Stimulated activated CD4-positive, alpha-beta T cell treated with anti-CD3 and anti-CD28 coated beads, Interleukin-12 subunit alpha, Interleukin-12 subunit beta, amount 100 ng/mL, for 4 hours (primary cell): ENCODE data around the gene STEAP3.

Source experiments
- DNase-seq: peaks from one replicate; pipeline ENCODE4 v3.0.0-alpha.2; 2020

STEAP3 gene

DNA sequence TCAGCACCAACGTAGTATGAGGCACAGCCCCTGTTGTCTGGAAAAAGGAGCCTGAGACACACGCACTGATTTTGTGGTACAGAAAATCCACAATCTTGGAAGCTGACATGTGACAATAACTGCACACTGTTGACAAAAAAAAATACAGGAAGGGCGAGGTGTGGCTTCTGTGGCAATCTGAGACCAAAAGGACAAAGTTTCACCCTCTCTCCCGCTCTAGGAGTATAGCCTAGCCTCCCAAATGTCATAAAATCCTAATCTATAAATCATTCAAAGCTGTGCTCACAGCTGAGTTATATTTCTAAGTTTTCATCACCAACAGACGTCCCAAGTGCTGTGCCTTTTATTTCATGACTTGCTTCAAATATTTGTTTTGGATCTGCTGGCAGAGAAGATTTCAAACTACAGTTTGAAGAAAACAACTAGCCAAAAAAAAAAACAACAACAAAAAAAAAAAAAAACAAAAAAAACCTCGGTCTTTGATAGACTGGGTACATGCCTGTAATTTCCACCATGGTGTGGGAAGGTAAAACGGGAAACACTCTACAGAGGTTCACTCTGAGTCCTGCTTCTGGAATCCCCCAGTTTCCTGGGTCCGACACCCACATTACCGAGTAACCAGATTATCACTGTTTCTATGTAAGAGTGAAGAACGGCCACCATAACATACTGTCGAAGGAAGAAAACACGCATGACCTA is 82.0 kb downstream of the STEAP3 start:
- no peak for DNase-seq

DNA sequence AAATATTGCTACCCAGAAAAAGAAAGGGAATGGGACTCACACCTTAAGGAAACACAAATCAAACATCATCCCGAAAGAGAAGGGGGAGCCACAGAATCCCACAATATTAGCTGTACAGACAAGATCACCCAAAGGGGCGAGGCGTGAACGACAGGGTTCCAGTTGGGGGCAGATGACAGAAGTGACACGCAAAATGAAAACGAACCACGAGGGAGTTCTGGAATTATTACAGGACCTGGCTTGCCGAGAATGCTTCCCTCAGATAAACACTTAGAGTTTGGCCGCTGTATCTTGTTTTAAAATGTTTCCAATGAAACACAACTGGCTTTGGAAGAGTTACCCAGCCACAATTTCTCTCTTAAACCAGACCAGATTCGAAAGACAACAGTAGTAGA is 82.6 kb downstream of the STEAP3 start:
- no peak for DNase-seq

DNA sequence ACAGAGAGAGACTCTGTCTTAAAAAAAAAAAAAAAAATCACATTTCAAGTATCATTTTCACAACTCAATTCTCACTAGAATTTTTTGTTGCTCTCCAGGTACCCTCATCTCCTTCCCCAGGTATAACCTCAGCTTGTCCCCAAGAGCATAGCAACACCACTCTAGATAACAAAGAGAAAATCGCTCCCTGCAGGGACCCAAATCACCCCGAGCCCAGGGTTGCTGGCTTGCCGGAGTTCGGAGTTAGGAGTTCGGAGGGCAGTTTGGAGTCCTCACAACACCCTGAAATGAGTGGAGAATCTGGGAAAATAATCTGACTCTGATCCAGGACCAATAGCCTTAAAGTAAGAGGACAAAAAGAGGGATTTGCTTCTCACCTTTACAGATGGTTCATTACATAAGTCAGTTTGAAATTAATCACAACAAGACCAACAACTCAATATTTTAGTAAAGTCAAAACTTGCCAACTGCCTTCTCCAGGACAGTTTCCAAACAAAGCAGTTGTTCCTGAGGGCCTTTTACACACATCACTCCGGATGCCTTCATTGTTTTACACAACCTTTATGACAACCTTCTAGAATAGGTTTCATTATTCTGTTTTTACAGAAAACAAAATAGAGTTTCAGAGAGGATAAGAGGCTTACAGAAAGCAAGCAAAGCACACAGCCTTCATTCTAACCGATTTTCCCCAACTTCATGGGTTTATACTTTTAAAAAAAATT is 83.9 kb downstream of the STEAP3 start:
- no peak for DNase-seq

DNA sequence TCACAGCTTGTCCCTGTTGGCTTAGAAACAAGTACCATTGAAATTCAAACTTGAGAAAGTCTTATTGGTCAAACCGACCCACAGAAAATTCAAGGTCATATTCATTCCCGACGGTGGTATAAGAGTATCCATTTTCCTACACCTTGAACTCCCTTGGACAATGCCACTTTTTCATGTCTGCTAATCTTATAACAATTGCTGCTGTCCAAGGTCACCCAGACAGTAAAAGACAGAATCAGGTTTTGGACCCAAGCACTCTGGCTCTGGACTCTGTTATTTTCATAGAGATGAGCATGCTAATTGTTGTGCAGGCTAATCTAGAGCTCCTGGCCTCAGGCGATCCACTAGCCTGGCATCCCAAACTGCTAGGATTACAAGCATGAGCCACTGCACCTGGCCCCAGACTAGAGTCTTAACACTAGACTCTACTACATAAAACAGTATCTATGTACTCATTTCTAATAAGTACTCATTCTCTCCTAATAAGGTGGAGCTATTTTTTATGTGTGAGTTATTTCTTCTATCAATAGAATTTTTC is 85.2 kb downstream of the STEAP3 start:
- DNase-seq, result no peak

DNA sequence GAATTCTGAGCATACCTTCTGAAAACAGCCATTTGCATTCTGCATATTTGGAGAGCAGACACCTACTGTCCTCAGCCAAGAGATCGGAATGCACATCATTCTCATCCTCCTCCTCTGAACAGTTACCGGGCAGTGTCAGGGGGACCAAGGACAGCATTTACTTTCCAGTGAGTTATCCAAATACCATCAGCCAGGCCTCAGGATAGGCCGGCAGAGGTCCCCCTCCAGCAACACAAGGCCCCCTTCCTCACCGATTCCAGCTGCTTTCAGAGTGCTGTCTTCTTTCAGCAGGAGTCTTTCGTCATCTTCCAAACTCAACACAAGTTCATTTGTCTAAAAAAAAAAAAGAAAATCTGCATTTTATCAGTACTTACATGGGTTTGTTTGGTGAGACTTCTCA is 87.7 kb downstream of the STEAP3 start:
- no peak for DNase-seq

DNA sequence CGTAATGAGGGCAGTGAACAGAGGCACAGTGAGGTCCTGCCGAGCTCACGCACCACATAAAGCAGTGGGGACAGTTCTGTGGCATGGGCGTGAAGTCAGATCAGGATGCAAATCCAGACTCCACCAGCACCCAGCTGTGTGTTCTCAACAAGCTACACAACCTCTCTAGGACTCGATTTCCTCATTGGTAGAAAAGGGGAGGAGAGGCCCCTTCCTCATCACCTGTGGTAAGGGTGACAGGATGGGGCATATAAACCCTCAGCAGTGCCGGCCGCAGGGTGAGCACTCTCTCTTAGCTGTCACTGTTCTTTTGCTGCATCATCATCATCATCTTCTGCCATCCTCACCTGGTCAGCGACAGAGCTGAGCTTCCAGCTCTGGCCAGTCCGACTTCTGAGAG is 88.2 kb downstream of the STEAP3 start:
- DNase-seq, result no peak
